Ovary (tissue), 9 donors: ENCODE results near the gene MIOX. TPM values are rescaled to one million over a fixed set of nuclear protein-coding genes. Genes with fewer than 3 reads are reported as not detected.
"Not testable (repeated sequence)": the region's sequence is repeated elsewhere in the genome, so short reads cannot be mapped to it uniquely, and the experiment has no call there.

Experiments
- DNase-seq, 5 donors: peaks; one replicate each; pipeline ENCODE4 v3.0.0-alpha.2; 2019 to 2020
- H3K27ac ChIP-seq, 2 donors: fragments of 200-600 bp; one replicate each; pipeline versions ENCODE4 v1.5.1 to v1.8.0; 2019 to 2022
- H3K27me3 ChIP-seq: fragments of 200-600 bp; one replicate; pipeline ENCODE4 v1.8.0; 2022
- H3K36me3 ChIP-seq: fragments of 200-600 bp; sonication (generic); one replicate; pipeline ENCODE4 v1.5.1; 2019
- H3K4me1 ChIP-seq: one replicate; pipeline ENCODE4 v1.8.1; 2013; ENCODE audit warnings: mild to moderate bottlenecking, moderate library complexity; ENCODE audit not compliant: insufficient read depth
- H3K4me3 ChIP-seq: fragments of 200-600 bp; sonication (generic); one replicate; pipeline ENCODE4 v1.5.1; 2017
- H3K9me3 ChIP-seq, 2 donors: fragments of 200-600 bp in 1 of 2; sonication (generic) in 1 of 2; one replicate each; pipeline versions ENCODE4 v1.5.1 to v1.8.1; 2013 to 2019; ENCODE audit warnings: mild to moderate bottlenecking in 1 of 2, moderate library complexity in 1 of 2
- CTCF ChIP-seq, 3 donors: fragments of 450-650 bp in 2 of 3; fragments of 200-600 bp in 1 of 3; IDR thresholded peaks; one replicate each; pipeline versions ENCODE4 v1.5.1 to v1.8.0; 2016 to 2022; ENCODE audit warnings: antibody characterized with exemption in 3 of 3, mild to moderate bottlenecking in 1 of 3
- EP300 ChIP-seq: sonication (generic); formaldehyde crosslinking; IDR thresholded peaks from one replicate; pipeline ENCODE4 v1.6.1; 2017; ENCODE audit warnings: antibody characterized with exemption
- POLR2A ChIP-seq: fragments of 450-650 bp; IDR thresholded peaks from one replicate; pipeline ENCODE4 v1.6.1; 2017; ENCODE audit warnings: antibody characterized with exemption, mild to moderate bottlenecking, moderate library complexity
- WGBS, 3 donors: extraction: QIAGEN DNeasy Blood & Tissue Kit in 1 of 3; methylation state at CpG; one replicate each; pipeline versions ENCODE4 v1.1.5 to v1.1.7; 2013 to 2017; 5-methylcytosine and 5-hydroxymethylcytosine counted together
- intact Hi-C, 4 donors: fragments of 100-400 bp; cut with DNase I; formaldehyde crosslinking; loops; one replicate each; pipeline versions ENCODE4 v1.11.0 to v1.15.1; 2022 to 2023
- polyA plus RNA-seq, 2 donors: library from polyadenylated mRNA; stranded (reverse); fragments of 200-250 nt in 1 of 2; fragments of 350-450 nt in 1 of 2; fragmentation: Illumina TruSeq in 1 of 2; extraction: RNeasy Lipid Tissue Mini Kit (QIAGEN cat#74804) in 1 of 2; gene quantifications; one replicate each; pipeline ENCODE4 v1.2.3, GENCODE V29; 2013 to 2014
- total RNA-seq, 7 donors: library from RNA; depleted of rRNA in 2 of 7; stranded (reverse); fragments of >200 nt in 2 of 7; fragmentation: NEBNext Ultra II Directional in 3 of 7; extraction: Animal tissue kit (Norgen Biotek cat#: 25700) in 3 of 7; gene quantifications; one replicate each; pipeline versions ENCODE4 v1.1.0 to v1.2.4, GENCODE V29; 2016 to 2023
- donor health status: DM: no; HTN: no; CAD: no; lungs with moderate emphysema.
- donor health status: DM: no; HTN: no; CAD: no.
- donor health status: Bipolar disorder and iron deficiency.
- donor health status: DM: yes; HTN: yes; CAD: no.
- donor health status: DM: no; HTN: no; CAD: no.
- donor health status: DM: yes; HTN: yes; CAD: no.

MIOX gene
- total and polyA plus RNA-seq, 9 donors = 0.20 TPM; not detected in 8

DNA sequence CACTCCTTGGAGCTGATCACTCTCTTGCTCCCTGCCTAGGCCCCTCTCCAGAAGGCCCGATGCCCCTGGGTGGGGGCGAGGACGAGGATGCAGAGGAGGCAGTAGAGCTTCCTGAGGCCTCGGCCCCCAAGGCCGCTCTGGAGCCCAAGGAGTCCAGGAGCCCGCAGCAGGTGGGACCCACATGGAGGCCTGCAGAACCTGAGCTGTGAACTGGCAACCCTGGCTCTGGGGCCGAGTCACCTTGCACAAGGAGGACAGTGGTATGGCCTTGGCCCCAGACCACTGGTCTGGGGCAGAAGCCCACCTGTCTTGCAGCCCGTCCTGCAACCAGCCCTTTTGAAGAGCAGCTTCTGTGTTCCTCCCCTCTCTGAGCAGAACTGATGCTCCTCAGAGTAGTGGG, 32.5 kb downstream of the MIOX start:
- intact Hi-C loops = no loop called here
- no peaks in the 10 kb centered on the region for H3K36me3 ChIP-seq

GRCh38 chr22:50520184-50520583, 33.5 kb downstream of the MIOX start:
- DNase-seq, H3K4me3 ChIP-seq, H3K36me3 ChIP-seq, H3K4me1 ChIP-seq, H3K9me3 ChIP-seq, H3K27ac ChIP-seq, H3K27me3 ChIP-seq: not testable (repeated sequence)
- WGBS, 3 donors = 95 to 96% (median 96%) methylated on average over 8 of the region's 8 CpGs
- intact Hi-C loops = loop anchor here in 2 of 4 donors (10.0 kb wide), 2 partner anchors 265 to 275 kb away; partner anchors contain the start of genes HDAC10 (in 1 of the 2) and TUBGCP6 (in 1 of the 2)

More for the DNA sequence above, 32.5 kb downstream of the MIOX start:
- H3K4me1 ChIP-seq = no peaks in the 10 kb centered on the region
- DNase-seq = no peak
- H3K9me3 ChIP-seq = no peaks in the 10 kb centered on the region
- TF ChIP-seq EP300 (no peak), POLR2A (no peak), CTCF (IDR thresholded peaks at IDR 0.05) (no peak)
- no peak overlapping the region for H3K4me3 ChIP-seq
- no peak overlapping the region for H3K27ac ChIP-seq
- no peaks in the 10 kb centered on the region for H3K27me3 ChIP-seq
- WGBS, 3 donors = 90 to 95% (median 92%) methylated on average over 8 of the region's 8 CpGs

- no peaks in the 10 kb centered on the region for H3K36me3 ChIP-seq
Measured at GRCh38 chr22:50520826-50521453, 34.3 kb downstream of the MIOX start.

DNA sequence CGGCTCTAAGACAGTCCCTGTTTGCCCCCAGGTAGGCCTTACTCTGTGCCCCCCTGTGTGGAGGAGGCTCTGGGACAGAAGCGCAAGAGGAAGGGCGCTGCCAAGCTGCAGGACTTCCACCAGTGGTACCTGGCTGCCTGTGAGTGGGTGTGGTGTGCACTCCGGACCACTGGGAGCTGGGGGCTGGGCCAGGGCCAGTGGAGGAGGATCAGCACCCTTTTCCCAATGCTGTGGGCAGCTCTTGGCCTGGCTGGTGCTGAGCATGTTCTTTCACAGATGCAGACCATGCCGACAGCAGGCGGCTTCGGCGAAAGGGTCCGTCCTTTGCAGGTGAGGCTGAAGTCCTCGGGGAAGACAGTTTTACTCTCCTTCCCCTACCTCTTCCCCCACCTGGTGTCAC, 35.1 kb downstream of the MIOX start:
- intact Hi-C loops = loop anchor here in 2 of 4 donors (10.0 kb wide), 2 partner anchors 267 to 277 kb away; partner anchors contain the start of genes HDAC10 (in 1 of the 2) and TUBGCP6 (in 1 of the 2)
- peaks cover 9% of the 10 kb centered on the region for H3K4me1 ChIP-seq
- H3K27me3 ChIP-seq = no peaks in the 10 kb centered on the region
- TF ChIP-seq EP300 (no peak), POLR2A (no peak)
- H3K27ac ChIP-seq = no peak overlapping the region
- no peak overlapping the region for H3K4me3 ChIP-seq
- DNase-seq = no peak
- no peaks in the 10 kb centered on the region for H3K9me3 ChIP-seq
- no peaks in the 10 kb centered on the region for H3K36me3 ChIP-seq
- 87 to 94% (median 90%) methylated on average over 6 to 10 of the region's 10 CpGs for WGBS, 3 donors

More at GRCh38 chr22:50520826-50521453, 34.3 kb downstream of the MIOX start:
- no peaks in the 10 kb centered on the region for H3K27me3 ChIP-seq
- DNase-seq = no peak
- WGBS, 3 donors = 90 to 91% (median 91%) methylated on average over 13 of the region's 13 CpGs
- no peak overlapping the region for H3K27ac ChIP-seq
- H3K4me3 ChIP-seq = no peak overlapping the region
- TF ChIP-seq EP300 (no peak), CTCF (IDR thresholded peaks at IDR 0.05) (no peak), POLR2A (no peak)
- no peaks in the 10 kb centered on the region for H3K9me3 ChIP-seq
- intact Hi-C loops = loop anchor here in 2 of 4 donors (10.0 kb wide), 2 partner anchors 266 to 276 kb away; partner anchors contain the start of genes HDAC10 (in 1 of the 2) and TUBGCP6 (in 1 of the 2)
- peaks cover 6% of the 10 kb centered on the region for H3K4me1 ChIP-seq

GRCh38 chr22:50522208-50522805, 35.6 kb downstream of the MIOX start:
- Histone ChIP-seq H3K27me3 (no peaks in the 10 kb centered on the region), H3K36me3 (no peaks in the 10 kb centered on the region), H3K4me1 (peaks cover 11% of the 10 kb centered on the region), H3K27ac (no peak overlapping the region), H3K9me3 (no peaks in the 10 kb centered on the region), H3K4me3 (no peak overlapping the region)
- intact Hi-C loops = loop anchor here in 2 of 4 donors (10.0 kb wide), 2 partner anchors 268 to 278 kb away; partner anchors contain the start of genes HDAC10 (in 1 of the 2) and TUBGCP6 (in 1 of the 2)
- 78 to 83% (median 81%) methylated on average over 14 to 15 of the region's 15 CpGs for WGBS, 3 donors
- TF ChIP-seq EP300 (no peak), CTCF (IDR thresholded peaks at IDR 0.05) (no peak), POLR2A (no peak)
- no peak for DNase-seq
